ENCODE measurements around the gene HCCS.

DNA sequence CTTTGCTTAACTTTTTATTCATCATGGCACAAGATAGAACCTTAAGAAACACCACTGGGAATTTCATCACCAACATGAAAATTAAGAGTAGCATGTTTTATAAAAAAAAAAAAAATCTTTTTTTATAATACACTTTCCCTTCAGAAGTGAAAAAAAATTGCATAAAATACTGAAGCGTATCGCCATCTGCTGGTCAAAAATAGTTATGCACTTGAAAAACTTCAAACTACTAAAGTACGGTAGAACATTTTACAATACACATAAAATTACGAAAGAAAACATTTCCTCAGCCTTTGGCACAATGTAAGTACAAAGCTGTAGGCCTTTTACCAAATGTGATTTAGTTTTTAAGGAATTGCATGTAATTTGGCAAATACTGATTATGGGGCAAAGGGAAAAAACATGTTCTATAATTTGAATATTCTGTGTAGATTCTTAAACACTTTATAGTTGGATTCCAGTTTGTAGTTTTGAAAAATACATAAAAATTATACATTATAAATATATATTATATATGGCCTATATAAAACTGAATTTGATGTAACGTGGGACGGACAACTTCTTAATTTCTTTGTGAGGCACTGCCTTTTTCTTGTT lies 26.5 kb downstream of the HCCS start:
- TF ChIP-seq, protein P1, sequence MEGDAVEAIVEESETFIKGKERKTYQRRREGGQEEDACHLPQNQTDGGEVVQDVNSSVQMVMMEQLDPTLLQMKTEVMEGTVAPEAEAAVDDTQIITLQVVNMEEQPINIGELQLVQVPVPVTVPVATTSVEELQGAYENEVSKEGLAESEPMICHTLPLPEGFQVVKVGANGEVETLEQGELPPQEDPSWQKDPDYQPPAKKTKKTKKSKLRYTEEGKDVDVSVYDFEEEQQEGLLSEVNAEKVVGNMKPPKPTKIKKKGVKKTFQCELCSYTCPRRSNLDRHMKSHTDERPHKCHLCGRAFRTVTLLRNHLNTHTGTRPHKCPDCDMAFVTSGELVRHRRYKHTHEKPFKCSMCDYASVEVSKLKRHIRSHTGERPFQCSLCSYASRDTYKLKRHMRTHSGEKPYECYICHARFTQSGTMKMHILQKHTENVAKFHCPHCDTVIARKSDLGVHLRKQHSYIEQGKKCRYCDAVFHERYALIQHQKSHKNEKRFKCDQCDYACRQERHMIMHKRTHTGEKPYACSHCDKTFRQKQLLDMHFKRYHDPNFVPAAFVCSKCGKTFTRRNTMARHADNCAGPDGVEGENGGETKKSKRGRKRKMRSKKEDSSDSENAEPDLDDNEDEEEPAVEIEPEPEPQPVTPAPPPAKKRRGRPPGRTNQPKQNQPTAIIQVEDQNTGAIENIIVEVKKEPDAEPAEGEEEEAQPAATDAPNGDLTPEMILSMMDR (conservative IDR thresholded peaks at IDR 0.05; ENCODE audit: low read depth in 2 of 2), result peak in 1 of 2 experiments; percentile 55; a peak in 3 of 4 replicates
- TF ChIP-seq EZH2 (IDR thresholded peaks at IDR 0.05; ENCODE audit: low read depth, unreplicated experiment) (no peak), POLR2AphosphoS5 (IDR thresholded peaks at IDR 0.05; ENCODE audit: low read depth) (no peak), REST (IDR thresholded peaks at IDR 0.05; ENCODE audit: unreplicated experiment) (no peak)

All from GM23338 (cell line).